Muscle of back (tissue), 11 donors: Measurements from ENCODE around the gene TNFRSF21. TPM values are rescaled to one million over a fixed set of nuclear protein-coding genes. Genes with fewer than 3 reads are reported as not detected.
"Not testable (repeated sequence)": the region's sequence is repeated elsewhere in the genome, so short reads cannot be mapped to it uniquely, and the experiment has no call there.

Source experiments
- DNase-seq, 3 donors: peaks; one replicate each; pipeline versions ENCODE4 v3.0.0 to v3.0.0-alpha.2; 2013
- polyA plus RNA-seq, 10 donors: library from polyadenylated mRNA; unstranded; fragments of 120-200 nt; gene quantifications; one replicate each; pipeline ENCODE4 v1.2.1, GENCODE V29; 2013; ENCODE audit not compliant: insufficient read length in 10 of 10

The TNFRSF21 gene
- polyA plus RNA-seq, 10 donors, result 15.0 to 21.6 (median 17.5) TPM

DNA sequence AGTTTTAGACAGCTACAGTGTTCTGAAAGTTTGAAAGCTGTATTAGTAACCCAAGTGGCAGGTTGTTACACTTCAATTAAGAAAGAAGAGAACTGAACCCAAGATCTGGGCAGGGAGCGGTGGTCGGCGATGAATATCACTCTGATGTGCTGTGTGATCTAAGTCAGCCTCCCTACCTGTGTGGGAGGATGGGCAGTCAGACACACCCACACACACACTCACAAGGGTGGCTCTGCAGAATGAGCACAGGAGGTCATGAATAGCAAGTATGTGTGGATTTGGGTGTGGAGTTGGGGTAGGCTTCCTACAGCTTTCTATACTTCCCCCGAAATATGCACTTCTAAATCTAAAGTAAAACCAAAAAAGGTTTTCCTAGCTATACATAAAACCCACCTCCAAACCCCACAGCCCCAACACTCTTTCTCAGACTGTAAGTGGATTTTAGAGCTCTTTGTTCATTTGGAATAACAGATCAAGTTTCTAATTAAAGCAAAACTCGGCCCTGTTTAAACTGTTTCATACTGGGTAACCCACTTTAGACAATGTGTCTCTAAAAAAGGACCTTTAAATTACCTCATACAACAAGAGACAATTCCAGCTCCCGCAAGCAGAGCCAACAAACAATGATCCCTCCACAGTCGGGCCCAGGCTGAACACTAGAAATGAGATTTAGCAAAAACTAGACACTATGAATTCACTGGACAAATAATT lies 19.4 kb downstream of the TNFRSF21 start:
- DNase-seq, result no peak

DNA sequence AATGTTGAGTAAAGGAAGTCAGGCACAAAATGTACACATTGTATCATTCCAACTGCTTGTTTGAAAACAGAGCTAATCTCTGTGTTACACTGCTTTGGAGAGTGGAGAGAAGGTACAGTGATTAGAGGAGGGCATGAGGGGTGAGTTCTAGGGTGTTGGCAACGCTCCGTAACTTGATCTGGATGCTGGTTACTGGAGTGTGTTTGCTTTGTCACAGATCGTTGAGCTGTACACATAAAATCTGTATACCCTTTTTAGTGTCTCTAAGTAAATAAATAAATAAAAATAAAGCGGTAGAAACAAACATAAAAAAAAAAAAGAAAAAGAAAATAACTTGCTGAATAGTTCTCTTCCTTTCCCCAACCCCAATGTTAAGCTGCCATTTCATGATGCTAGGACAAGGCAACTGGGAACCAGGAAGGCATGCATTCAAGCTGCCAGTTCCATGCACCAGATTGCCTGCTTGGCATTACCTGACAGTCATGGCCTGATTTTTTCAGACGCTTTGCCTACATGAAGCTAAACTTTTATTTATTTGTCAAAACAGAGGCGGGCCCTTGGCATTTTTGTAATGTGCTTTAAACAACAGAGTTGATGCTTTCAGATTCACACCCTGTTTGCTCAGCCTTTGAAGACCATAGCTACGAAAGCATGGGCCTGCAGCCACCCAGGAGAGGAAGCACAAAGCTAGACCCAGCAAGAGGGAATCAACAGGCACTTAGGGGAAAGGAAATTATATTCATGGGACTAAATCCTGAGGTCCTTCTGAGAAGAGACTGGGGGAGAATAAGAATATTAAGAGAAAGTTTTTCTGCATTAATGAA lies 21.2 kb downstream of the TNFRSF21 start:
- no peak for DNase-seq

DNA sequence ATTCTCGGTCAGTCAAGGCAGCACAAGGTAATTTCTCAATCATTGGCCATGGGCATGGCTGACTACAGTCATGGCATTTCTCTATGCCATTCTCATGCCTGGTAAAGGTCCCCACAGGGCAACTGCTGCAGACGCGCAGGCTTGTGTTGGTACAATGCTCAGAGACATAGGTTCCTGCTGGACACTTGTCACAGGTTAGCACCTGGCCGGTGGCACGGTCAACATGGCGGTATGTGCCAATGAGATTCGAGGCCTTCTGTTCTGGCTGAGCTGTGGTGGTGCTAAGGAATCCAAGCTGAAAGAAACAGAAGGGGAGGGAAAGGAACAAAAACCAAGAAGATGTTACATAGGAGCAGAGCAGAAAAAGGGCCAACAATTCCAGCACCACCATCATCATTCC lies 23.4 kb downstream of the TNFRSF21 start:
- no peak for DNase-seq

DNA sequence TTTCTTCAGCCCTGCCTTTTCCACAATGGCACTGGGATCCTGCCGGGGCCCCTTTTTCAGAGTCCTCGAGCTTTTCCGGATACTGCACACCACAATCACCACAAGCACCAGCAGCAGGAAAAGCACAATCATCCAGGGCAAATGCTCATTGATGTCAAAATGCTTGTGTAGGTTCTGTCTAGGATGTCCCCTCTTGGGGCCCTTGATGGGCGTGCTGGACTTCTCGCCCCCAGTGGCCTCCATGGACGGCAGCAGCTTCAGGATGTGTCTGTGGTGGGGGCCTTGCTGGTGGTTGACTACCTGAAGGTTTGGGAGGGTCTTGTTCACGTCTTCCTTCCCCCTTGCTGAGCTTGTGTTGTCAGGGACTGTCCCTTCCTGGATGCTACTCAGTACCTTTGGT lies 25.7 kb downstream of the TNFRSF21 start:
- DNase-seq, result no peak

DNA sequence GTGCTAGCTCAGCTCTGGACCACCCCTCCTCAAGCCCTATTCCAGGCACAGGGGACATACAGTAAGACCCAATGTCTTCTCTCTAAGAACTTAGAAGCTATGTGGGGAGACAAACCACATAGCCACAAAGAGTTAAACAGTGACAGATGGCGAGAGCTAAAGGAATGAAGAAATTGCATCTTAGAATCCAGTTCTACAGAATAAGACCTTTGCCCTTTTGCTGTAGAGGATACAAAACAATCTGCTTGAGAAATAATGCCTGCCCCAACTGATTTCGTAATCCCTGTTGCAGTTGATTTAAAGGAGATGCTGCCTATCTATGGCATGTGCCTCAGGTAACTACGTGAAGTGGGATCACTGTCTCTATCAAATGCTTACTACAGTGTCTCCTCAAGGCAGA lies 31.2 kb downstream of the TNFRSF21 start:
- DNase-seq, result no peak

DNA sequence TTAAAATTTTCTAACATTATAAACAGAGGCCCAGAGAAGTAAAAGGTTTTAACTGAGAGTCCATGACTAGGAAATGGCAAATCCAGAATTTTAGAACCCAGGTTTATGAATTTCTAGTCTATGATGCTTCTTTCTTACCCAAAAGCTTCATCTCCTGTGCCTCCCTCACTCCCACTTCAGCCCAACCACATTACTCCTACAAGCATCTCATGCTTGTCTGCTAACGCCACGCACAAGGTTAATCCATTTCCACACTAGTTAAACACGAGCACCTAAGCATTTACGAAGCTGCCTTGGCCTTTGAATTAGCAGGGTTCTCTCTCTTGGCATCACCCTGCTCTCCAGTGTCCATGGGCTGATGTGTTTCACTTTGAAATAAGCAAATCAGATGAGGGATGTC lies 32.0 kb downstream of the TNFRSF21 start:
- DNase-seq, result no peak

DNA sequence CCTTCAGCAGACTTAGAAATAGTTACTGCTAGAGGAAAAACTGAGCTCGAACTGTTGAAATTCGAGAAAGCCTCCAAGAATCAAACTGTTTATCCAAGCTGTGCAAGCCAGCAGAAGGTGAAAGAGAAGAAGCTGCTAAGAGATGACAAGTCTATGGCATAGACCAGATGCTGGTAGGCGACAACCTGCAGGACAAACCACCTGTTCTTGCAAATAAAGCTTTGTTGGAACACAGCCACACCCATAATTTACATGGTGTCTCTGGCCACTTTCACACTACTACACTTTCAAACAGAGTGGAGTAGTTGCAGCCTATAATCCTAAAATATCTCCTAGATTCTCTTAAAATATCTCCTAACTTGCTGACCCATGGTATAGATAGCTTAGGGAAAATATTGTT lies 33.3 kb downstream of the TNFRSF21 start:
- no peak for DNase-seq

DNA sequence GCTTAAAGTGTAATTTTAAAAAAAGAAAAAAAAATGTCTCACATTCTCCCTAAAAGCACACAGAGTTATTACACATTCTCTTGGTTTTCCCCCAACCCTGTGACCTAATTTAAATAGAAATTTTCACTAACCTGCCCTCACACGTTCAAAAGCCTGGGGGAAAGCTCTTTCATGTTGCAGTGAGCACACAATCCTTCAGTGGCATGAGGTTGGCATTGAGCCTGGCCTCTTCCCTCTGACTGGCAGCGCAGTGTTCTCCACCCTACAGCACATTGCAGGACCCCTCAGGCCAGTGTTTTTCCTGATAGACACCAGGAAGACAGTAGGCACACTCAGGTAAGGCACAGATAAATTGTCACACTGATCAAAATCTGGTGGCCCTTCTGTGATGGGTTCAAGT lies 34.1 kb downstream of the TNFRSF21 start:
- no peak for DNase-seq

DNA sequence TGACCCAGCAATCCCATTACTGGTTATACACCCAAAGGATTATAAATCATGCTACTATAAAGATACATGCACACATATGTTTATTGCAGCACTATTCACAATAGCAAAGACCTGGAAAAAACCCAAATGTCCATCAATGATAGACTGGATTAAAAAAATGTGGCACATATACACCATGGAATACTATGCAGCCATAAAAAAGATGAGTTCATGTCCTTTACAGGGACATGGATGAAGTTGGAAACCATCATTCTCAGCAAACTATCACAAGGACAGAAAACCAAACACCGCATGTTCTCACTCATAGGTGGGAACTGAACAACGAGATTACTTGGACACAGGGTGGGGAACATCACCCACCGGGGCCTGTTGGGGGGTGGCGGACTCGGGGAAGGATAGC lies 34.6 kb downstream of the TNFRSF21 start:
- not testable (repeated sequence) for DNase-seq

DNA sequence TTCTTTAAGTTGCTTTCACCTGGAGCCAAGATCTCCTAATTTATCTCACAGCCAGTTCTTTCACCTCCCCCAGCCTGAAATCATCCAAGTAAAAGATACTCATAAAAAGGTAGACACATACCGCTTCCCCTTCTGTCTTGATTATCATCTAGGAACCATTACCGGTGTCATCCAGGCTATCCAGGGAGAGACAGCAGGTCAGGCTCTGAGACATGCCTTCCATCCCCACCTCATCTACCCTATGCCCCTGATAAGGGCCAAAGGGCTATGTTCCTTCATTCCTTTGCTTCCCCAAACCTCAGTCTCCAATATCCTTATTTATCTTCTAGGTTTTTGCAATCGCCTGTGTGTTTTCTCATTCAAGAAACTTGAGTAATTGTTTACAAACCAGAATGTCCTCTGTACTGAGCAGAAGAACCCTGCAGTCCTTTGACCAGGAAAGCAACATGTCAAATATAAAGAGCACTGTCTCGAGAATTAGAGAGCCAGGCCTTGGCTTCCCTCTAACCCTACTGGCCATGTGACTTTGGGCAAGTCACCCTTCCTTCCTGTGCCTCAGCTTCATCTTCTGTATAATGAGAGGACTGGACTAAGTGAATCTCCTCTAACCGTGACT lies 41.0 kb downstream of the TNFRSF21 start:
- no peak for DNase-seq

DNA sequence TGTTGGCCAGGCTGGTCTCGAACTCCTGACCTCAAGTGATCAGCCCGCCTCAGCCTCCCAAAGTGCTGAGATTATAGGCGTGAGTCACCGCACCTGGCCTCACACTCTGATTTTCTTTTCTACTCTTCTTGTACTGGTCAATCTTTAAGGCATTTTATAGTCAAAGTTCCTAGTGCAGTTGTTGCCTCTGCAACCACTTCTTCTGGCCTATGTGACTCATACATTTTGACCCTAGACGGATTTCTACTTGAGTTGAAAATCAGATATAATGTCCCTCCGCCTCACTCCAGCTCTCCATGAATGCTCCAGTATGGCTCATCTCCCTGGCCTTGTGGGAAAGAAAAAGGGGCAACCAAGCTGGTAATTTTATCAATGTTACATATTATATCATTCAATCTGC lies 42.4 kb downstream of the TNFRSF21 start:
- no peak for DNase-seq

DNA sequence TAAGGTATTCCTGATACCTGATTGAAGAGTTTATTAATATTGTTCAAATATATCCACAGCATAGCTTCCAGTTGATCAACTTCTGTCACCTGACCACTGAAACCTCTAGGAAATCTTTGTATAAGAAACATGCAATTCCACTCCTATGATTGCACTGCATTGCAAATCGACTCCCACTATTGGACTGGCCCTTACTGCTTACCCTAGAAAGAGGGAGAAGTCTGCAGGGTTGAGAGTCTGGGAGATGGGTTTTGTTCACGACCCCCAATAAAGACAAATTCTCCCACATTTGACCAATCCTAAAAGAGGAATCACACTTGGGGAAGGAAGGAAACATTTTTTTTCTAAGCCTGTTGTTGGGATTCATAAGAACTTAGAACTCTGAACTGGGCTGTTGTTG lies 43.7 kb downstream of the TNFRSF21 start:
- DNase-seq, result no peak

DNA sequence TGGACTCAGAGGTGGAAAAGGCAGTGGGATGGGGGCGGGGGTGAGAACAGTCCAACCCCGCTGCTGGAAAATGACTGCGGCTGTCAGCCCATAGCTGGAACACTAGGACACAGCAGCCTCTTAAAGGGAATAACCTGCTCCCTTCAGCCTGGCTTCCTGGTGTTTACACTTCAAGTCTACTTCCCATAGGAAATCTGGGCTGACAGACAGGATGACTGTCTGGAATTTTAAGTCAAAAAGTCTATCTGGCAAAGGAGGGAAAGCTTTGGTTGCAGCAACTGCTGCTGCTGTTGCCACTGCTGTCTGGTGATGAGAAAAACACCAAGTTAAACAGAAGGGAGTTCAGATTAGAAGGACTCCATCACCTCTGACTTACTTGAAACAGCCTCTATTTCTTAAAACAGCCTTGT lies 44.9 kb downstream of the TNFRSF21 start:
- DNase-seq, result peak in 2 of 3 donors; percentile 22 to 48

DNA sequence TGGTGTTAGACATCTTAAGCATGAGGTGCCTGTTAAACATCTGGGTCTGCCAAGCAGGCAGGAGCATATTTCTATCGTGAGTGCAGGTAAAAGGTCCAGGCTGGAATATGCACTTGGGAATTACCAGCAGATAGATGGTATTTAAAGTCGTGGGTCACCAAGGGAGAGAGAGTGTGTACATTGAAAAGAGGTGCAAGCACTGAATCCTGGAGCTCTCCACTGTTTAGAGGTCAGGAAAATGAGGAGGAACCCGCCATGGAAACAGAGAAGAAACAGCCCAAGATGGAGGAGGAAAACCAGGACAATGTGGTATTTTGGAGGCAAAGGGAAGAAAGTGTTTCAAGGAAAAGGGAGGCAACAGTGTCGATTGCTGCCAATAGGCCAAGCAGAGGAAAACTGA lies 46.4 kb downstream of the TNFRSF21 start:
- no peak for DNase-seq

DNA sequence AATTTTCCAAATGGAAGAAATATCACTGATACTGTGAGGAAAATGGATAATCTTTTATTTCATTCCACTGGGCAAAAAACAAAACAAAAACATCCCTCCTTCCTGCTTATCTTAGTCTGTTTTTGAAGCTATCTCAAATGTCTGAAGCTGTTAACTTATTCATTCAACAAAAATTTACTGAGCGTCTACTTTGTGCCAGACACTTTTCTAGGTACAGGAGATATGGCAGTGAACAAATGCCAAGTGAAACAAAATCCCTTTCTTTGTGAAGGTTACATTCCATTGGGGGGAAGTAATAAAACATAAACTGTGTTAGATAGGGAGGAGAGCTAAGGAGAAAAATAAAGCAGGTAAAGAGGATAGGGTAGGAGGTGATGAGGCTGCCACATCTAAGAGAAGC lies 47.5 kb downstream of the TNFRSF21 start:
- no peak for DNase-seq

DNA sequence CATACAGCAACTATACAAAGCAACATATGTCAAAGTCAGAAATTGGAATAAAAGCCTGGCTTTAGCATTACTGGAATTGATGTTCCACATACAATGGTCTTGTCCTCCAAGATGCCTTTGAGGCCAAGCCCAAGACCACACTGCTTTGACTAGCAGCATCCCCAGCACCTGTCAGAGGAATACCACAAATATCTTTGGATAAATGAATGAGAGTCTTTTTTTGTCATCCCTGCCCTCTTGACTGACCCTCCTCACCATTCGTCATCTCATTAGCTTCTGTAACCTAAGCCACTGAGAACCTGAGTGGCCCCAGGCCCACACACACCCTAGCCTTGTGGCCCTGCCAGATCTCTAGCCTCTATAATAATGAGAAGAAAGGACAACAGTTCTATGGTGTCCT lies 48.5 kb downstream of the TNFRSF21 start:
- no peak for DNase-seq

DNA sequence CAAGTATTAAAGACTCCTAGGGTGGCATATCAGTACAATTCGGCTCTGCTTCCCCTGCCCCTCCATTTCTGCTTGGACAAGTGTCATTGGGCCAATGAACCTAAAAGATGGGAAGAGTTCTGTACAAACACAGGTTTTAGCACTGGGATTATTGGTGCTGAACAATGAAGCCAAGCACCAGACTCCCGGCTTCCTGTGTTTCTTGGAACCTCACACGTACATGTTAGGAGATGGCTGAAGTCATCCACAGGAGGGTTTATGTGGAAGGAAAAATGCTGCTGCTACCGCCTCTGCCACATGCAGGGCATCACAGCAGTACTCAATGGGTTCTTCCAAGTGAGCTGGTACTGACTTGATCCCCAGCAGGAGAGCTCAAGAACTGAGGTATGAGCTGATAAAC lies 49.7 kb downstream of the TNFRSF21 start:
- no peak for DNase-seq

DNA sequence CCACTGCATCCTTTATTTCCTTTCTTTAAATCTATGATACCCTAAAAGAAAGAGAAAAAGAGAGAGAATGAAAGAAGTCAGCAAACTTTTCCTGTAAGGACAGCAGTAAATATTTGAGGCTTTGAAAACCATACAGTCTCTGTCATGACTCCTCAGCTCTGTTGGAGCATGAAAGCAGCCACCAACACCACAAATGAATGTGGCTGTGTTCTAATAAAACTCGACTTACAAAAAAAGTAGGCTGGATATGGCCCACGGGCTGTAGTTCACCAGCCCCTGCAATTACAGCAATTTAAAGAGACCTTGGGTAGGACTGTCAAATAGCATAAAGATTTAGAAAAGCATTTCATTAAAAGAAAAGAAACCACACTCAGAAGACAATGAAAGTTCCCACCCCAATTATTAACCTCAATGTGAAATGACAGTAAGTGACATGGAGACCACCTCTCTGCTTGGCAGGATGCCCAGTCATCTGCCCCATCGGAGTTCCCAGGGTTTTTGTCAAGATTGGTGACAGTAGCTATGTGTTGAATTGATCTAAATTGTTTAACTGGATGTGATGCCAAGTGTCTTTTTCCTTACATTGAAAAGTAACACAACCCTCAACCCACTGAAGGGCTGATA lies 50.9 kb downstream of the TNFRSF21 start:
- DNase-seq, result no peak

DNA sequence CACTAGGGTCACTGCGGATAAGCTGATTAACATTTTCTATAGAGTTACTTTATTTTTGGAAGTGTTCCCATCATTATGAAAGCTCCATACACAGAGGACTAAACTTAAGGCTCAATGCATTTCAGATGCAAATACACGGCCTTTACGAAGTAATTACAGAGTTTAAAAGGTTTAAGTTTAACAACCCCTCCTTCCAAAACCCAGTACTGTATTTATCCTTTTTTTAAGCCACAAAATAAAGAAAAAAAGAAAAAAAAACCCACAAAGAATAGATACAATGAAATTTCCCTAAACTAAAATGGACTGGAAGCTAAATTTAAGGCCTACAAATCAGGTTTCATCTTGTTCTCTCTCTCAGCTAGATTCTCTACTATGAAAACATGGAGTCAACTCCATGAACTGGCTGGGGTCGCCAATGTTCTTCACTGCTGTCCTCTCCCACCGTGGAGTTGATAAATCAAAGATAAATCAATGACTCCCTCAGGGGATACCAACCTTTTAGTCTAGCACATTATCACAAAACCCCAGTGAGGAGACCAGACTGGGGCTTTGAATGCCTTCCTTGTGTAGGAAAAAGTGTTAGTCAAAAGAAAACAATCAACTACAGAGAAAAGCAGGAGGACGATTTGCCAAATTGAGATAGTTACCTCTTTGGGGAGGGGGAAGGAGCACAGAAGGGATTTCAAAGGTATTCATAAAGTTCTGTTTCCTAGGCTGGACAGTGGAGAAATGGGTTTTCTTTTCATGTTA lies 52.5 kb downstream of the TNFRSF21 start:
- DNase-seq, result no peak

DNA sequence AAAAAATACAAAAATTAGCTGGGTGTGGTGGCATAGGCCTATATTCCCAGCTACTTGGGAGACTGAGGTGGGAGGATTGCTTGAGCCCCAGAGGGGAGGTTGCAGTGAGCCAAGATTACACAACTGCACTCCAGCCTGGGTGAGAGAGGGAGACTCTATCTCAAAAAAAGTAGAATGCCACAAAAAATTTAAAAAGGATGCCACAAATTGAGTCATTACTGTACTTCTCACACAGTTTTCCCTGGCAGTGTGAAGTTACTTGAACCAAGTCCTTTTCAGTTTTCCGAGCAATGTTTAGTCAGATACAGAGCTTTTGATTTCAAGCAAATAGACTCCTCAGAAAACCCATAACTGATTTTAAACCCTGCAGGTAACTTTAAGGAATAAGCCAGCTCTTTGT lies 53.3 kb downstream of the TNFRSF21 start:
- no peak for DNase-seq

DNA sequence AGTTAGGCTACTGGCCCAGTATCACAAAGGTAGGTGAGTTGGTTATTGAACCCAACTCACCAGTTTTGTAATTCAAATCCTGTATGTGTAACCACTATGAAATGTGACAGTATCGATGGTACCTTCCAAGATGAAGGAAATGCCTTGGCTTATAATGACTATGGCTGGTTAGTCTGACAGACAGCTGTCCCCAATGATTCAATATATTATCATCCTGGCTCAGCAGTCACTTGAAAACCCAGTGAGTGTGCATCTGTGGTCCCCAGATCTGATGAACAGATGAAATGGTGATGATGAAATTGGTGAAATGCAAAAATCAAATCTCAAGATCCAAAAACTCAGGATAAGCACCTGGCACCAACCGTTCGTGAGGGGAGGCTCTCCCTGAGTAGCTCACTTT lies 54.8 kb downstream of the TNFRSF21 start:
- DNase-seq, result no peak

DNA sequence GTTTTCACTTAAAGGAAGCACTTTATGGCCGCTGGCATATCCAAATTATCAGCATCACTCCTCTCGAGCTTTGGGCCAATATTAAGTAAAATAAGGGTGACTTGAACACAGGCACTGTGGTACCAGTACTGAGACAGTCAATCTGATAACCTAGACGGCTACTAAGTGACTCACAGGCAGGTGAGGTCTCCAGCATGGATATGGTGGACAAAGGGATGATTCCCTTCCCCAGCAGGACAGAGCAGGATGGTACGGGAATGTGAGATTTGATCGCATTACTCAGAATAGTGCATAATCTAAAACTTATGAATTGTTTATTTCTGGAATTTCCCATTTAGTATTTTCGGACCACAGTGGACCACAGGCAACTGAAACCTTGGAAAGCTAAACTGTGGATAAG lies 55.7 kb downstream of the TNFRSF21 start:
- no peak for DNase-seq
